GM21381 (cell line): ENCODE data around the gene TRPC4.

Source experiments
- ATAC-seq: cut with Tn5 transposase; IDR thresholded peaks from one replicate; pipeline ENCODE4 v1.9.1; 2021; ENCODE audit warnings: mild to moderate bottlenecking, moderate library complexity; ENCODE audit not compliant: unreplicated experiment

The TRPC4 gene

DNA sequence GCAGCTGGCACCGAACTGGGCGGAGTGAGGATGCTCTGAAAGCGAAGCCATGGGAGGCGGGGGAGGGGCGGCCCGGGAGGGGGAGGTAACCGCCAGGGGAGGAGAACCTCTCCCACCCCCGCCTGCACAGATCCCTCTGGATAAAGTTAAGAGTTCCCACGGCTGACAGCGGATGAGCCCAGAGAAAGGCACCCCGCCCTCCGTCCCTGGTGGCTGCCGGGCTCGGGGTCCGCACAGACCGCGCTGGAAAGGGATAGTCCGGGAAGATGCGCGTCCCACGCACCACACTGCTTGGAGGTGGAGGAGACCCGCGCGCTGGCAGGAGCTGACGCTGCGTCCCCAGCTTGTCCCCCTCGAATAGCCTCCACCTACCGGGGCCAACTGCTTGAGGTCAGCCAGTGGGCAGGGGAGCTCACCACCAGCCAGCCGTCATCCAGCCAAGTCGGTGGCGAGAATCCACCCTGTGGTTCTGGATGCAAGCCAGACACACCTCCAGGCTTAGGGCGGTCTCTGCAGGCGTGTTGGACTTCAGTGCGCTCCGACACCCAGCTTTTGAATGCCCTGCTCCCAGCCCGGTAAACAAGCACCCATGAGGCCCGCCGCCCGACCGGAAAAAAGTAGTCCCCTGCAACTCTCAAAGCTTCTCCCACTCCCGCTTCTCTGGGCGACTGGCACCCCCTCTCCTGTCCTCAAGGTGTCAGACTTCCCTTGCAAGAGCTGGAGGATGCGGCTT, at the start of gene TRPC4:
TRPC4 (minus strand) TSS at position 17 of the 733 bp plus-strand sequence. CDS start 86,439 bp downstream, outside the sequence.
- ATAC-seq: no peak

DNA sequence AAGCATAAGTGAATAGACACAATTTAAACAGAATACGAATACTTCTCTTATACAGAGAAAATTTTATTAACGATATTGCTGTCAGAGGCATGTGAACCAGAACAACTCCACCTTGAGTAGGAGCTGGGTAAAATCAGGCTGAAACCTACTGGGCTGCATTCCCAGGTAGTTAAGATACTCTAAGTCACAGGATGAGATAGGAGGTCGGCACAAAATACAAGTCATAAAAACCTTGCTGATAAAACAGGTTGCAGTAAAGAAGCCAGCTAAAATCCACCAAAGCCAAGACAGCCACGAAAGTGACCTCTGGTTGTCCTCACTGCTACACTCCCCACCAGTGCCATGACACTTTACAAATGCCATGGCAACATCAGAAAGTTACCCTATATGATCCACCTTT, 49.2 kb upstream of the TRPC4 start:
- no peak for ATAC-seq

DNA sequence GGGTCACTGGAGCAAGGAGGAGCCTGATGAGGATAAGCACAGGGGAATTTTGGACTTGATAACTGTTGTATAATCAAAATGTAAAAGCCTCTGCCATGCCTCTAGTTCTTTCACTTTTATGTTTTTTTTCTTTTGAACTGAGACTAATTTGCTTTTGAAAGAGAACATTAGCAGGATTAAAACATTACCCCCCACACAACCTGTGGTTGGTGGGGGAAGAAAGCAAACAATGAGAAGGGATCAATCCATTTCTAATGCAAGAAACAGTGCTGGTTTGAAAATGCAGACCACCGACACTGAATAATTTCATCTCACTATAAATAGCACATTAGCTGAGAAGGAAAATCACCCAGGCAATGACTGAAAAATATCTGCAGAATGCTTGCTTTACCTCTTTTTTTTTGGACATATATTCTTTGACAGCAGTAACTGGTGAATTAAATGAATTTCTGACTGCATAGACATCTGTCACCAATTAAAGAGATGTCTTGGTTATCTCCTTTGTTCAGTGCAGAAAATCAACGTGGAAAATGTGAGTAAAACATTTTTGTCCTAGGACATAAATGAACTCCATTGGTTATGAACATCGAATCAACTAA, 48.6 kb upstream of the TRPC4 start:
- ATAC-seq: no peak

DNA sequence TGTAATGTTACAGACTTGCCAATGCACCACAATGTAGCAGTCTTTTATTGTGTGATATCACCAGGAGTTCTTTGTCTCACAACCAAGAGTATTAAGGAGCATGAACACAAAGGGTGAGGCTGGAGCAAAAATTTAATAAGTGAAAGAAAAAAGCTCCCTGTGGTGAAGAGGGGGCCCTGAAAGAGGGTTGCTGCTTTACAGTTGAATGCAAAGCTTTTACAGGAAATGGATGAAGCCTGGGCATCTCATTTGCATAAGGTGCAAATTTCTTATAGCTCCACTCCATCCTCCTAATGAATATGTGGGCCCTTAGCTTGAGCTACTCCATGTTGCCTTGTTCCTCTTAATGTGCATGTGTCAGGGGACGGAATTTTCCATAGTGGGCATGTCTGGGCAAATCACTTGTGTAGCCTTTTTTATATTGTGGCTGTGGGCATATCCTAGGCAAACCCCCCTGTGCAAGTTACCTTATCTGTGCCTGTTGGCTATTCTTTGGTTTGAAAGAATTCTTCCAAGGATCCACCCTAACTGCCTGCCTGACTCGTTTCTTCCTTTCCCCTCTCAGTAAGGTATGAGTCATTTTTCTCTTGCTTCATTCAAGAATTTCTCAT, 45.3 kb upstream of the TRPC4 start:
- ATAC-seq: no peak

DNA sequence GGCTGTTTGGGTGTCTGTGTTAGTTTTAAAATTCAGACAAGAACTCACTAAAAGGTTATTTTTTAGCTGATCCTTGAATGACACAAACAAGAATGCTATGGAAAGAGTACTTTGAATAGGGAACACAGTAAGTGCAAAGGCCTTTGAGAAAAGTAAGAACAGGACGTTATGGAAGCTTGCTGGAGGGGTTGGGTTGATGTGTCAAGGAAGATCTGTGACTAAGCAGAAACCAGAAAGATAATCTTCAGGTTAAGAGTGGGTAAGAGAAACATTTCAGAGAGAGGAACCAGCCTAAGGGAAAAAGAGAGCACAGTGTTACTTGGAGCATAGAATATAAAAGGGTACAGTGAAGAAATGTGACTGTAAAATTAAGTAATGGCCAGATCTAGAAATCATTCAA, 41.2 kb upstream of the TRPC4 start:
- no peak for ATAC-seq

DNA sequence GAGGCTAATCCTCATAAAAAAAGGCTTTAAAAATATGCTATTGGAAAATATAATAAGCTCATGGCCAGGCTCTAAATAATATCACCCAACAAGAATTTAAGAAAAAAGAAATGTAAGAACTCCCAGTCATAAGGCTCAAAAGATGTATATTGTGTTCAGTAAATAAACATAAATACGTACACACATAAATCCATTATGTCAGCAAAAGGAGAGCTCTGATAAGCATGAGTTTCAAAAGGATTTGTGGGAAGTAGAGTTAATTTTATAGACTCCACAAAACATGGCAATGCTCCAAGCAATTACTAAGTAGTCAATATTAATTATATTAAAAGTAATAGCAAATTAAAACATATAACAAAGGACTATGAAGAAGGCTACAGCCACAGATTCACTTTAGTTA, 37.3 kb upstream of the TRPC4 start:
- ATAC-seq: no peak

DNA sequence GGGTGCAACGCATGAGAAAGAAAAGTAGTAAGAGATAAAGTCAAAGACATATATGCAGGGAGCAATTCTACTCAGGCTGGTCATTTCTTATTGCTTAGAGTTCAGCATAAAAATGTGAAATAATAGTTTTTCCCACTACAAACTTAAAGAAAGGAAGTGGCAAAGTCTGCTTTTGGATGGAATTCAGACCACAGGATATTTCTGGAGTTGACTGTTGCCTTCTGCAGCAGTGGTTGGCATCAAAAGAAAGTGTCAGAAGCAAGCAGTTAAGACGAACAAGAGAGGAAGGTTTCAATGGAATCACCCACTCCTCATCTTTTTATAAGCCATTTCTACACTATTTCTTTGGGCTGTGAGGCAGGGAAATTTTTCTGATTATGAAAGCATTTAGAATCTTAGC, 36.2 kb upstream of the TRPC4 start:
- ATAC-seq: no peak

DNA sequence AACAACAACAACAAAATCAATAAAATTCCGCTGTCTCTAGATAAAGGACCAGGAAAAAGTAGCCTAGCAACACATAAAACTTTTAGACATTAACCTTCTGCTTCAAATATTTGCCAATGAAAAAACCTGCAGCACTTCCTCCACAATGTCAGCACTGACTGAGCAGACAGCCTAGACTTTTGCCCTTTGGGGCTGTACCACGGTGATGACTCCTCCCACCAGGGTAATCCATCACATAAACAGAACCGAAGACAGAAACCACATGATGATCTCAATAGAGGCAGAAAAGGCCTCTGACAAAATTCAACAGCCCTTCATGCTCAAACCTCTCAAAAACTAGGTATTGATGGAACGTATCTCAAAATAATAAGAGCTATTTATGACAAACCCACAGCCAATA, 30.2 kb upstream of the TRPC4 start:
- no peak for ATAC-seq

DNA sequence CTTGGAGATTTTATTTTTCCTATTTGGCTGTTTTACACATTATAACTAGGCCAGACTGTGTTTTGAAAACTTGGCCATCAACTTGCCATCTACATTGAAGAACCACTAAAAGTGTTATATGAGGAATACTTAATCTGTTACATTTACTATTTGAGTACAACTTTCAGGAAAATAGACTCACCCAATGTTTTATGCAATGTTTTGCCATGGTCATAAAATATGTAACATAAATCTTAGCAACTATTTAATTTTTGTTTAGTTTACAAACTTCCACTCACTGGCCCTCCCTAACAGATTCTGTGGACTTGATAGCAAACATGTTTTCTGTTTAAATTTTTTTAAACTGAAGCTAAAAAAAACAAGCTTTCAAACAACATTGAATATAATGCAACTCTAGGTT, 23.7 kb upstream of the TRPC4 start:
- ATAC-seq: no peak

DNA sequence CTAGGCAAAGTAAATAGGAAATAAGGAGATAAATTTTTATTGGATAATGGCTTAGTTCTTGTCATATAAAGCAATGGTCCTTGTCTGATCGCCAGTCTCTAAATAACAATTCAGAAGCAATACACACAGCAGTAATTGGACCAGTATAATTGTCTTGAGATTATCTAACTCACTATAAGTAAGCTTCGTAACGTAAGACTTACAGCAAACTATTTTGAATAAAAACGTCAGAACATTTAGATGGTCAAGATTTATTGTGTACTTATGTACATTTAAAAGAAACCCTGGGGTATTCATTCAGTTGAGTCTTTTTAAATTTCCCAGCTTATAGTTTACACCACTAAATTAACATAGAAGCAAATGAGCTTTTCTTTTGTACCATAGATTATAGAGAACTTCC, 20.2 kb upstream of the TRPC4 start:
- ATAC-seq: no peak

DNA sequence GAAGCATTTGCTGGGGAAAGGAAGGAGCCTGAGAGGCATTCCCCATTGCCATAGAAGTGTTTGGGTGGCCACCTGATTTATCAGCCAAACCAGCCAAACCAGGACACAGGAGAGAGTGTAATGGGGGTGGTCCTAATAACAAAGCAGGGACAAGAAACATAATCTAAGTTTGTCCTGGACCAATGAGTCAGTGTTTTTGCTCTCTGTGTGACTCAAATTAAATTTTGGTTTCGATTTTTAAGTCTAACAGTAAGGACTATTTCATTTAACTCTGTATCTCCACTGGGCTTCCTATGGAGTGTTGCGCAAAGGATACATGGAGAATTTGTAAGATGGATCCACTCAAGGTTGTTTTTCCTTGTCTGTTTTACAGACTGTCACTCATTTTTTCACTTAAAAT, 19.5 kb upstream of the TRPC4 start:
- no peak for ATAC-seq

DNA sequence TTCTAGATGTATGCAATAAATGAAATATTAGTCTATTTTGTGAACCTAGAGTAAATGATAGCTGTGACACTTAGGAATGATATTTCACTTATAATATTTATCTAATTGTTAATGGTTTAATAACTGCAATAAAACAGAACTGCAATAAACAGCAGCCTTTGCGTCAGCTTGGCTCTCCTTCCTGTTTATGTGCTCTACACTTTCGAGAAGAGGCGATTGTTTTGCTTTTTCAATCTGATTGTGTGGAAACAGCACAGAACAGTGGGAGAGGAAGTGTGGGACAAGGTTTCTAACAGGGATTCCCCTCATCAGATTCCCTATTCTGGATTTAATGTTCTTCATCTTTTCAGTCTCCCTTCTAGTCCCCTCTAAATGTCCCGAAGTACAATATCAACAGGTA, 17.3 kb upstream of the TRPC4 start:
- no peak for ATAC-seq

DNA sequence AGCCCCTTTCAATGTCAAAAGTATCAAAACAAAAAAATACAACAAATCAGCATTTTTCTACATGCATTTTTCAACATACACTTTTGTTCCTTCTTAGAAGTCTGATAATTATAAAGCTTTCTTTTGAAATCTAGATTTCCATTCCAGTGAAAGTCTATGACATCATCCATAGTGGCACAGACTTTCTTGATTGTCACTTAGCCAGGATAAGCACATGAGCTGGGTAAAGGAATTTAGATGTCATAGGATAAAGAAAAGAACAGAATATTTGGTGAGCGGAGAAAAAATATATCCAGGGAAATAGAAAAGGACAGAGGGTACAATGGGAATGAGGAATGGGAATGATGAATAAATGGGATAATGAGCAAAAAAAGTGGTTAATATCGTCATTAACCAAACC, 15.1 kb upstream of the TRPC4 start:
- ATAC-seq: no peak

DNA sequence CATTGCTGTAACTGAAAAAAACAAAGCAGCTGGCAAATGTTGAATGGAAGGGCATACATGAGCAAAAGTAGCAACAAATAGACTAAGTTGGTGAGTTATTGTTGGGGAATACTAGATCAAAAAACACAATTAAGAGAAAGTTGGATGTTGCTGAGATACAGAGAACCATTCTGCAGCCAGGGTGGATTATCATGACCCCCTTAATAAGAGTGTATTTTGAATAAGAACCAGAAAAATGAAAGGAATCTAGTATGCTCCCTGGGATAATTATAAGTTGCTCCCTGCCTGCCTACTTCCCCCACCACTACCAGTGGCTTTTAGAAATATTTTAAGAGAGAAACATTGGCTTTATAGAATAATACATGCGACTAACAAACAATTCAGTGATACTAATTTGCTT, 14.5 kb upstream of the TRPC4 start:
- ATAC-seq: no peak

DNA sequence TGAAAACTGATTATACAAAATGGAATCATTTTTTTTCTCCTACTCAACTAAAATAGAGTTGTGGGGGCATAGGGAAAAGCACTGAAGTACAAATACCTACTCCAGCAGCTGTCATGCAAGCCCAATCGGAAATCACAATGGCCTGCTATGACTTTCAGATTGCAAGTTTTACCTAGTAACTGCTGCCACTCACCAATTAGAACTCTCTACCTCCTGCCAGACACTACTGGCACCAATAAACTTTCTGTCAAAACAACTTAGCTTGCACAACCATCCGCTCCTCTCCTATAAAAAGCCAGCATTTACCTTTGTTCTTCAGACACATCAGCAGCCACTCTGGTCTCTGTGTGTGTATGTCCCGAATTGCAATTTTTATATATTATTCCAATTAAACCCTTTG, 9.3 kb upstream of the TRPC4 start:
- no peak for ATAC-seq

DNA sequence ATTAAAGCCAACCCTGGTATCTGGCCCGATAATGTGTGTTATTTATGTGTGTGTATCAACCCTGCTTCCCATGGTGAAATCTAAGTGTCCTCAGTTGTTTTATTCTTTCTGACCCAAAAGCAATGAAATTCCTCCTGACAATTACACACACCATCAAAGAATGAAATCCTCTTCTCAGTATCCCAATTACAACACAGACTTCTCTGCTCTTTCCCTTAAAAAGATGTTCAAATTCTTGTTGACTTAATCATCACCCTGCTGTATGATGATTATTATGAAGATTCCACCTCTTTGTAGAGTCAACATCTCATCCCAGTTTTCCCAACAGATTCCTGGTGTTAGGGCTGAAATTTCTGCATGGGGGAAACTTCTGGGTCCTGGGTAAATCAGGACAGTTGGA, 8.9 kb upstream of the TRPC4 start:
- no peak for ATAC-seq

DNA sequence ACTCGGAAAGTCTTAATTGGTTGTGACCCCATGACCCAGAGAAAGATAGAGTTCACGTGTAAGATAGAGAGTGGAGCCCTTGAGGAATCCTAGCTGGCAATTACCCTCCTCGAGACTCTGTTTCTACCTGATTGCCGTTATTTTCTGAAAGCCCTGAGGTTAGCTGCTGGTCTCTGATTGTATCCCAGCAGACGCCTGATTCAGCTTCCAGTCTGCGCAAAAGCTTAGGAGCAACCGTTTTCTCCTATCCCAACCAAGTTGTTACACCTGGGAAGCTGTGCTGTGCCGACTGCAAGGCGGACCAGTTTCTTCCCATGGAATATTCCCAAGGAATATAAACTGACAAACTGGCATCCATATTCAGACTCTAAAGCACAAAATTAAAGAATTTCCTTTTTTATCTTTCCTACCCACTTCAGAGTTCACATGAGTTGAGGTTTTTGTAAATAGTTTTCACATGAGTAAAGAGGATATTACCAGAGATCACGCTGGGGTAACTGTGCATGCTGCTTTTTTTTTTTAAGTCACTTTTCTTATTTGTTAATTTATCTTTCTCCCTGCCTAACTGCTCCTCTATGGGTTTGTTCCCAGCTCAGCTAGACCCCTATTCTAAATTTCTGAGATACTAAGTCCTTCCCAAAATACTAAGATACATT, 1.5 kb upstream of the TRPC4 start:
- ATAC-seq: no peak

DNA sequence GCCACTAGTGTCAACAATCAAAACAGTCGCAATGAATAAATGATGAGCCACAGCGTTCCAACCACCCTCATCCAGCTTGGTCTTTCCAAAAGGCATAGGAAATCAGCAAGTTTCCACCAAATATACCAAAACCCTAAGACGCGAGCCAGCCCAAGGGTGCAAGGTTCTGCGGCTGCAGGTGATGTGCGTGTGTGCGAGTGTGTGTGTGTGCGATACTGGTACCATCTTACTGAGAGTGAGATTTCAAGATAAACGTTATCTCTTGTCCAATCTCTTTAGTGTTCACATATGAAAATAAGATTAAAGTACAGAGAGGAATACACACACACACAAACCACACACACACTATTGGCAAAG, 895 bp upstream of the TRPC4 start:
- ATAC-seq: no peak

DNA sequence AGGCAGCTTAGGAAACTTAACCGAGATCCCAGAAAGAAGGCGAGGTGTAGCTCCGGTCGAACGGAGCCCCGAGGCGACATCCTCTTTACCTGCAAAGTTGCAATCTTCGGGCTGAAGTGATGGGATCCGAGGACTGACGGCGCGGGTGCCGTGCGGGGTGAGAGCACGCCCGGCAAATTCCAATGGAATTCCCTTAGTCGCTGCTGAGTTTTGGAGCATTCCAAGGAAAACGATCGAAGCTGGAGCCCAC, 141 bp downstream of the TRPC4 start:
- no peak for ATAC-seq

DNA sequence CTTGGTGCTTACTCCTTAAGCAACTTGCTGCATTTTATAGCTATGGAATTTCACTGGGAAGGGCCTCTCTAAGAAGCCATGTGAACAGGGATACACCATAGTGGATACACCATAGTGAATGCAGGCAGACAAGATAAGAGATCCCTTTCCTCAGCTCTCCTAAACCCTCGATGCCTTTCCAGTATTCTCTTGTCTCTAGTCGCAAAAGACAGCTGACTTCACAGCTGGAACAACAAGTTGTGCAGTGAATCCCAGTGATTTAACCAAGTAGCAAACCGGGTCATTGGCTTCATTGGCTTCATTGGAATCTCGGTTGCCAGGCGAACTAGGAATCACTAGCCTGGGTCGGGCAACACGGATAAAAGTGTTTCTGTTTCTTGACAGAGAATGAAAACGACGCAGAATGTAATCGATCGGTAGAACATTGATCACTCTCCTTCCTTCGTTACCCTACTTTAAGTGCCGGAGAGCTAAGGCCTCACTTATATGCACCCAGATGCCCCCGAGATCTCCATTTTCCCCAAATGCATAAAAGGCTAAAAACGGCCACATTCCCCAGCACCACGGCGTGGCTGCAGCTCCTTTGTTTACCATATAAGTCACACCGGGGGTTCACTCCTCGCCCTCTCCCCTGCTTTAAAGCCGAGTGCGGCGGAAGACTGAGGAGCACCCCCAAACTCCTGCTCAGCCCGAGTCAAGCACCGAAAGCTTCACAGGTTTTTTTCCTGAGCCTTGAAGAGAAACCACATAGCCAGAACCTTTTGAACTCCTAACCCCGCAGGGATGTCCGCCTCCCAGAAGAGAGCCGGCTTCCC, 674 bp downstream of the TRPC4 start:
- no peak for ATAC-seq

DNA sequence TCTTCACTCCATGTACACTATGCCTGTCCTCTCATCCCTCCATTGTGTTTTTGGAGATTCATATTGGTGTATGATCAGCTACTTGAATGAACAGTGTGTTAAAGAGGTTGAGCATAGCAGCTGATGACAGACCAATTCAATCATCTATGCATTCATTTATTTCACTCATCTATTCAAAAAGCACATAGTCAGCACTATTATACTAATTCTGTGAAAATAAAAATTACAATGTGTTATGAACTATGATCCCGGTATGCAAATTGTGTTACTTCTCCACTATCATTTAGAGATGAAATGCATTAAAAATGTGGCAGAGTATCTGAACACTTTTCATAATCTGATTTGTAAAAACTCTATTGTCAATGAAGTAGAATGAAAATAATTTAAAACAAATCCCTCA, 5.9 kb downstream of the TRPC4 start:
- no peak for ATAC-seq

DNA sequence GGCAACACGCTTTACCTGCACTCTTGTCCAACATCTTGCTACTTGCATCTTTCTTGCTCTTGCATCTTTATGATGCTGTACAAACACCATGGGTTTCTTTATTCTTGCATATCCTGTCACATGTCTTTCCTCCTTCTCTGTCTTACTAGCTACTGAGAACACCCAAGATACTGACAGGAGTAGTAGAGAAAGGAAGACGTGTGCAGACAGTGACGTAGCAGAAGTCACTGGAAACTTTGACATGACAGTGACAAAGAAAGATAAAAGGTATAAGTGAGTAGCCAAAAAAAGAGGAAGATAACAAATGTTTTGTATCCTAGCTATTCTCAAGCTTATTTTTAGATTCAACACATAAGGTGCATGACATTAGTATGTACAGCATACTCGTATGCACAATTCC, 34.2 kb downstream of the TRPC4 start:
- ATAC-seq: no peak
